ENCODE data around the gene OVOL1.

- TF ChIP-seq CTCF (conservative IDR thresholded peaks at IDR 0.05; ENCODE audit: low read depth in 2 of 2) (no peak), REST (IDR thresholded peaks at IDR 0.05; ENCODE audit: unreplicated experiment) (no peak)
Measured at GRCh38 chr11:65803797-65804492, 17.1 kb downstream of the OVOL1 start.

Measured in GM23338 (cell line).